ENCODE measurements around the gene ATP2B2. TPM values are rescaled to one million over a fixed set of nuclear protein-coding genes. Genes with fewer than 3 reads are reported as not detected.

The ATP2B2 gene
- total and polyA plus RNA-seq, 8 donors: 0.11 to 0.75 (median 0.21) TPM

GRCh38 chr3:10428406-10429091 lies 76.8 kb downstream of the ATP2B2 start:
- H3K27me3 ChIP-seq: no peaks in the 10 kb centered on the region
- no peaks in the 10 kb centered on the region for H3K4me1 ChIP-seq
- H3K4me3 ChIP-seq: no peak overlapping the region
- intact Hi-C loops (cut with DNase I): no loop called here
- no peak for FAIRE-seq
- no peak overlapping the region for H3K27ac ChIP-seq
- 54 to 56% methylated on average over 12 of the region's 12 CpGs for WGBS, 2 donors
- no peaks in the 10 kb centered on the region for H3K9me3 ChIP-seq
- no peaks in the 10 kb centered on the region for H3K36me3 ChIP-seq
- peak in 1 of 4 donors; percentile 29 for ATAC-seq
- peak in 1 of 6 donors; percentile 28 for DNase-seq
- no peak for TF ChIP-seq CTCF (IDR thresholded peaks at IDR 0.05)

DNA sequence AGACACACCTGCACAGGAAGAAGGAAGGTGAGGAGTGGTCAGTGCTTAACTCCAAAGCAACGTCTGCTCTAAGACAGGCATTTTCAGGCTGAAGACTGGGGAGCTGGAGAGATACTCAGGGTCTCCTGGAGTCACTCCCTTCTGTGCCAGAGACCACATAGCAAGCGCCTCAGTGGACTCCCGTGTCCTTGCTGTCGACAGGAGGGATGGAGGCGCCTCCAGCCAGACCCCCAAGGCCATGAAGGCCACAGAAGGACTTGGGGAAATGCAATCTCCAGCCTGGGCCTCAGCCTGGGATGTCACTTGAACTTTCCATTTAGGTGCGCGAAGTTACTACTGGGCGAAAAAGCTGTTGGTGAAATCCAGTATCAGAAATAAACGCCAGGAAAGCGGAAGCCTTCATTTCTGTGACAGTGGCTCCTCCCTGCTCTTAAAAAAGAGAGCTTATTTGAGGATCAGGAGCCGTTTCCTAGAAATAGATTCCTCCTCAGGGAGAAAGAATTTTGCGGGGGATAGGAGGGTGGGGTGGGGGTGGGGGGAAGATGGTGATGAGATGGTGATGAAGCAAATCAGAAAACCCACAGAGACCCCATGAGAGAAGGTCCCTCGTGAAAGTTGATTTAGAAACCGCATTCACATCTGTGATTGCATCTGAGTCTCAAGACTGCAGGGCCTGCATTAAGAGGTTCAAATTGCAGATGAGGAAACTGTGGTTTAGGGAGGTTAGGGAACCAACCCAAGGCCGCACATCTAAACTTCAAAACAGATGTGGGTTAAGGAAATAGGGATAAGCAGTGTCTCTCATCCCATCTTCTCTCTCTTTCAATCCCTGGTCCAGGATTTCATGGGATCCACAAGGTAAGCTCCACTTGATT lies 78.8 kb downstream of the ATP2B2 start:
- ATAC-seq (no peak), FAIRE-seq (no peak), DNase-seq (no peak)
- Histone ChIP-seq H3K36me3 (no peaks in the 10 kb centered on the region), H3K27me3 (no peaks in the 10 kb centered on the region), H3K9me3 (no peaks in the 10 kb centered on the region), H3K4me1 (no peaks in the 10 kb centered on the region), H3K27ac (no peak overlapping the region), H3K4me3 (no peak overlapping the region)
- no peak for TF ChIP-seq CTCF (IDR thresholded peaks at IDR 0.05)
- 67 to 73% methylated on average over 15 of the region's 15 CpGs for WGBS, 2 donors
- intact Hi-C loops (cut with DNase I): no loop called here

- H3K4me3 ChIP-seq: no peak overlapping the region
- intact Hi-C loops (cut with DNase I): no loop called here
- H3K9me3 ChIP-seq: no peaks in the 10 kb centered on the region
- TF ChIP-seq CTCF (IDR thresholded peaks at IDR 0.05): no peak
- no peaks in the 10 kb centered on the region for H3K4me1 ChIP-seq
- FAIRE-seq: no peak
- DNase-seq: no peak
- H3K36me3 ChIP-seq: no peaks in the 10 kb centered on the region
- ATAC-seq: no peak
- no peaks in the 10 kb centered on the region for H3K27me3 ChIP-seq
- 59 to 74% methylated on average over 14 of the region's 14 CpGs for WGBS, 2 donors
- no peak overlapping the region for H3K27ac ChIP-seq
Measured at GRCh38 chr3:10423171-10423882, 82.1 kb downstream of the ATP2B2 start.

DNA sequence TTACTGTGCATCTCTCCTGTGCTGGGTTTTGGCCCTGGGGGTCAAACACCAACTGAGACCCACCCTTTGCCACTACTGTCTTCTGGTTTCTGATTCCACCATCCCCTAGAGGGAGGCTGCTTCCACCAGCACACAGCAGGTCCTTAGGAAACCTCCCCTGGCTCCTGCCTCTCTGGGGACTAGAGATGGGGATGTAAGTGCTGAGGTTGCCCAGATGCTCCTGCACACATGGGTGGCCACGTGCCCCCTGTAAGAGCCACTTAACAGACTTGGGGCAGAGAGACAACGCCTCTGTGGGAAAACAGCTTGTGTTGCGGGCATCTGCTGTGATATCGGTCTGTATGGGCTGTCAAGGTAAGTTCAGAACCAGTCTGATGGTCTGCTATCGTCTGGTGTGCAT lies 83.4 kb downstream of the ATP2B2 start:
- H3K27ac ChIP-seq: no peak overlapping the region
- H3K27me3 ChIP-seq: no peaks in the 10 kb centered on the region
- no peak for FAIRE-seq
- H3K4me1 ChIP-seq: no peaks in the 10 kb centered on the region
- no peak for TF ChIP-seq CTCF (IDR thresholded peaks at IDR 0.05)
- no peak for ATAC-seq
- intact Hi-C loops (cut with DNase I): no loop called here
- H3K9me3 ChIP-seq: no peaks in the 10 kb centered on the region
- H3K4me3 ChIP-seq: no peak overlapping the region
- WGBS, 2 donors: 45 to 49% methylated on average over 5 of the region's 5 CpGs
- H3K36me3 ChIP-seq: no peaks in the 10 kb centered on the region
- DNase-seq: no peak

All from pancreas (tissue), 10 donors.